Measurements from ENCODE around the gene IRF1.
"Not testable (repeated sequence)": the region's sequence is repeated elsewhere in the genome, so short reads cannot be mapped to it uniquely, and the experiment has no call there.

Gene IRF1

GRCh38 chr5:132486318-132487094, 4.1 kb downstream of the IRF1 start:
- DNase-seq: no peak

- DNase-seq: no peak
Observed at GRCh38 chr5:132485641-132486317, 4.8 kb downstream of the IRF1 start.

GRCh38 chr5:132484876-132485640, 5.5 kb downstream of the IRF1 start:
- DNase-seq: not testable (repeated sequence)

- no peak for DNase-seq
Observed at GRCh38 chr5:132484391-132484725, 6.2 kb downstream of the IRF1 start.

GRCh38 chr5:132483661-132484390, 6.7 kb downstream of the IRF1 start:
- DNase-seq: no peak

- no peak for DNase-seq
Observed at GRCh38 chr5:132483101-132483500, 7.5 kb downstream of the IRF1 start.

- DNase-seq: no peak
Observed at GRCh38 chr5:132481596-132482211, 8.9 kb downstream of the IRF1 start.

GRCh38 chr5:132480893-132481595, 9.5 kb downstream of the IRF1 start:
- DNase-seq: no peak

- no peak for DNase-seq
Observed at GRCh38 chr5:132480546-132480892, 10.1 kb downstream of the IRF1 start.

GRCh38 chr5:132480042-132480441, 10.5 kb downstream of the IRF1 start:
- no peak for DNase-seq

GRCh38 chr5:132479111-132479951, 11.2 kb downstream of the IRF1 start:
- DNase-seq: no peak

GRCh38 chr5:132478366-132478871, 12.2 kb downstream of the IRF1 start:
- no peak for DNase-seq

- no peak for DNase-seq
Observed at GRCh38 chr5:132477784-132478365, 12.7 kb downstream of the IRF1 start.

- DNase-seq: no peak
Observed at GRCh38 chr5:132476876-132477781, 13.4 kb downstream of the IRF1 start.

GRCh38 chr5:132475987-132476875, 14.3 kb downstream of the IRF1 start:
- no peak for DNase-seq

GRCh38 chr5:132475497-132475882, 15.1 kb downstream of the IRF1 start:
- no peak for DNase-seq

GRCh38 chr5:132474881-132475496, 15.6 kb downstream of the IRF1 start:
- no peak for DNase-seq
